Right atrium auricular region (tissue), 2 donors: ENCODE measurements around the gene IL20. TPM values are rescaled to one million over a fixed set of nuclear protein-coding genes. Genes with fewer than 3 reads are reported as not detected.
"Not testable (repeated sequence)": the region's sequence is repeated elsewhere in the genome, so short reads cannot be mapped to it uniquely, and the experiment has no call there.

Experiments used
- DNase-seq: peaks from one replicate; pipeline ENCODE4 v3.0.0-alpha.2; 2019; ENCODE audit warnings: low spot score
- H3K27ac ChIP-seq, 2 donors: fragments of 200-600 bp; sonication (generic); 1 replicate in 1 of 2; 2 replicates in 1 of 2; pipeline ENCODE4 v1.5.1; 2016 to 2019
- H3K27me3 ChIP-seq, 2 donors: fragments of 200-600 bp; sonication (generic); one replicate each; pipeline versions ENCODE4 v1.5.1 to v1.6.0; 2017 to 2019
- H3K36me3 ChIP-seq: fragments of 200-600 bp; sonication (generic); one replicate; pipeline ENCODE4 v1.5.1; 2016
- H3K4me1 ChIP-seq, 2 donors: fragments of 200-600 bp; sonication (generic); one replicate each; pipeline versions ENCODE4 v1.5.1 to v1.6.0; 2017 to 2019
- H3K4me3 ChIP-seq, 2 donors: fragments of 200-600 bp; sonication (generic); 1 replicate in 1 of 2; 2 replicates in 1 of 2; pipeline ENCODE4 v1.5.1; 2017 to 2019; ENCODE audit warnings: mild to moderate bottlenecking in 1 of 2, moderate library complexity in 1 of 2
- H3K9me3 ChIP-seq, 2 donors: fragments of 200-600 bp; sonication (generic); one replicate each; pipeline ENCODE4 v1.5.1; 2019
- CTCF ChIP-seq, 2 donors: fragments of 200-600 bp; sonication (generic); IDR thresholded peaks; one replicate each; pipeline ENCODE4 v1.5.1; 2019; ENCODE audit warnings: antibody characterized with exemption in 2 of 2
- total RNA-seq, 2 donors: library from RNA; depleted of rRNA; stranded (reverse); fragments of >200 nt; gene quantifications; one replicate each; pipeline ENCODE4 v1.1.0, GENCODE V29; 2016

IL20 gene
- total RNA-seq, 2 donors from 2014 or later = 0.20 TPM; not detected in 1

GRCh38 chr1:206846487-206846886 is 18.9 kb upstream of the IL20 start:
- no peak for DNase-seq
- Histone ChIP-seq H3K27ac (no peak overlapping the region), H3K27me3 (no peaks in the 10 kb centered on the region), H3K4me3 (no peak overlapping the region), H3K36me3 (no peaks in the 10 kb centered on the region), H3K9me3 (no peaks in the 10 kb centered on the region), H3K4me1 (no peaks in the 10 kb centered on the region)
- no peak for TF ChIP-seq CTCF (IDR thresholded peaks at IDR 0.05)

DNA sequence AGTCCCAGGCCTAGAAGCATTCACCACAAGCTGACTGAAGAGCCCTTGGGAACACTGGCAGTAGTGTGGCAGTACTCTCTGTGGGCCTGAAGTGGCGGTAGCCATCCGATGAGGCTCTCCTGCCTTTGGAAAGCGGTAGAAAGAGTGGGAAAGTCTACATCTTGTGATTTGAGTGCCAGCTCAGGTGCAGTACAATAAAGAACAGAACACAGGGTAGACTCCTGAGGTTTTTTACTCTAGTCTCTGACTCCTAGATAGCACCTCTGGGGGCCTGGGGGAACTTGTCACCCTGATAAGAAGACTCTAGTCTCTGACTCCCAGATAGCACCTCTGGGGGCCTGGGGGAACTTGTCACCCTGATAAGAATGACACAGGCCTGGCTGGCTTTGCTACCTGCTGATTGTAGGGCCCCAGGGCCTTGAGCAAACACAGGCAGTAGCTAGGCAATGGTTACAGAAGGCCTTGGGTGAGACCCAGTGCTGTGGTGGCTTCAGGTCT is 18.0 kb upstream of the IL20 start:
- DNase-seq = no peak
- Histone ChIP-seq H3K4me1 (no peaks in the 10 kb centered on the region), H3K4me3 (no peak overlapping the region), H3K36me3 (no peaks in the 10 kb centered on the region), H3K9me3 (peaks cover 0 to 2% of the 10 kb centered on the region in 2 donors), H3K27me3 (no peaks in the 10 kb centered on the region), H3K27ac (no peak overlapping the region)
- TF ChIP-seq CTCF (IDR thresholded peaks at IDR 0.05) = no peak

- H3K27ac ChIP-seq = no peak overlapping the region
- DNase-seq = no peak
- H3K4me1 ChIP-seq = no peaks in the 10 kb centered on the region
- no peaks in the 10 kb centered on the region for H3K36me3 ChIP-seq
- no peak overlapping the region for H3K4me3 ChIP-seq
- H3K27me3 ChIP-seq = no peaks in the 10 kb centered on the region
- no peak for TF ChIP-seq CTCF (IDR thresholded peaks at IDR 0.05)
- peaks cover 0 to 8% of the 10 kb centered on the region in 2 donors for H3K9me3 ChIP-seq
These were observed 17.5 kb upstream of the IL20 start for GRCh38 chr1:206847946-206848345.

DNA sequence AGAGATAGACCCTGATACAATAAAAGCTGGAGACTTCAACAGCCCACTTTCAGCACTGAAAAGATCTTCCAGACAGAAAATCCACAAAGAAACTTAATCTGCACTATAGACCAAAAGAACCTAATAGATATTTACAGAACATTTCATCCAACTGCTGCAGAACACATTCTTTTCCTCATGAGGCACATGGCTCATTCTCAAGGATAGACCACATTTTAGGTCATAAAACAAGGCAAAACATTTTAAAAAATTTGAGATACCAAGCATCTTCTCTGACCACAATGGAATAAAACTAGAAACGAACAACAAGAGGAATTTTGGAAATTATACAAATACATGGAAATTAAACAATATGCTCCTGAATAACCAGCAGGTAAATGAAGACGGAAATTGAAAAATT is 15.0 kb upstream of the IL20 start:
- TF ChIP-seq CTCF (IDR thresholded peaks at IDR 0.05) = no peak
- Histone ChIP-seq H3K36me3 (no peaks in the 10 kb centered on the region), H3K27ac (no peak overlapping the region), H3K9me3 (peaks cover 0 to 10% of the 10 kb centered on the region in 2 donors), H3K27me3 (no peaks in the 10 kb centered on the region), H3K4me3 (no peak overlapping the region), H3K4me1 (no peaks in the 10 kb centered on the region)
- DNase-seq = no peak

- Histone ChIP-seq H3K4me3 (no peak overlapping the region), H3K27me3 (no peaks in the 10 kb centered on the region), H3K4me1 (no peaks in the 10 kb centered on the region), H3K36me3 (no peaks in the 10 kb centered on the region), H3K27ac (no peak overlapping the region), H3K9me3 (peaks cover 0 to 10% of the 10 kb centered on the region in 2 donors)
- no peak for TF ChIP-seq CTCF (IDR thresholded peaks at IDR 0.05)
- no peak for DNase-seq
These were observed 13.9 kb upstream of the IL20 start for GRCh38 chr1:206851341-206852010.

DNA sequence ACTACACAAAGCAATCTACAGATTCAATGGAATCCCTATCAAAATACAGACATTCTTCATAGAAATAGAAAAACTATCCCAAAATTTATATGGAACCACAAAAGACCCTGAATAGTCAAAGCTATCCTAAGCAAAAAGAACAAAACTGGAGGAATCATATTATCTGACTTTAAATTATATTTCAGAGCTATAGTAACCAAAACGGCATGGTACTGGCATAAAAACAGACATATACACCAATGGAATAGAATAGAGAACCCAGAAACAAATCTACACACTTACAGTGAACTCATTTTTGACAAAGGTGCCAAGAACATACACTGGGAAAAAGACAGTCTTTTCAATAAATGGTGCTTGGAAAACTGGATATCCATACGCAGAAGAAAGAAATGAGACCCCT is 12.8 kb upstream of the IL20 start:
- not testable (repeated sequence) for H3K27me3 ChIP-seq, H3K36me3 ChIP-seq, DNase-seq, H3K27ac ChIP-seq, H3K4me1 ChIP-seq, H3K4me3 ChIP-seq
- H3K9me3 ChIP-seq = peaks cover 0 to 10% of the 10 kb centered on the region in 2 donors

GRCh38 chr1:206853696-206854095 is 11.7 kb upstream of the IL20 start:
- DNase-seq, H3K27ac ChIP-seq, H3K4me1 ChIP-seq, H3K27me3 ChIP-seq, H3K36me3 ChIP-seq, H3K4me3 ChIP-seq: not testable (repeated sequence)
- peaks cover 0 to 10% of the 10 kb centered on the region in 2 donors for H3K9me3 ChIP-seq
